ENCODE measurements around the gene FBXO10.
A peak's percentile ranks its signal among the peaks of the same experiment; 100 is the strongest.
"Not testable (repeated sequence)": the region's sequence is repeated elsewhere in the genome, so short reads cannot be mapped to it uniquely, and the experiment has no call there.

Gene FBXO10

DNA sequence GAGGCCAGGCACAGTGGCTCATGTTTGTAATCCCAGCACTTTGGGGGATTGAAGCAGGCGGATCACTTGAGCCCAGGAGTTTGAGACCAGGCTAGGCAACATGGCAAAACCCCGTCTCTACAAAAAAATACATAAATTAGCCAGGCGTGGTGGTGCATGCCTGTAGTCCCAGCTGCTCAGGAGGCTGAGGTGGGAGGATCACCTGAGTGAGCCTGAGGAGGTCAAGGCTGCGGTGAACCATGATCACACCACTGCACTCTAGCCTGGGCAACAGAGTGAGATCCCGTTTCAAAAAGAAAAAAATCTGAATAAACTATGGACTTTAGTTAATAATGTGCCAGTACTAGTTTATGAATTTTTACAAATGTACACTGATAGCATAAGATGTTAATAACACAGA lies 66.1 kb downstream of the FBXO10 start:
- DNase-seq = not testable (repeated sequence)

DNA sequence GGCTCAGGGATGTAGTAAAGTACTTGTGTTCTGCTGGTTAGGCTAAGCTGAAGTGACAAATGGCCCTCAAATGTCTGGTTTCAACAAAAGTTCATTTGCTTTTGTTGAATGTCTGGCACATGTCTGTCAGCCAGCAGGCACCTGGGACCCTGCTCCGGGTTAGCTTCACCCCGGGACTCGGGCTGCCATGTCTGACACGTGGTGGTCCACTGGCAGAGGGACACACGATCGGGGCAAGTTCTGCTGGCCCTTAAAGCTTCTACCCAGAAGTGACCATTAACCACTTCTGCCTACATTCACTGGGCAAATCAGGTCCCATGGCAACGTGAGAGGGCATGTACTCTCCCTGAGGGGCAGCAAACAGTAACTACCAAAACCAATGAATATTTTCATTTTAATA lies 66.6 kb downstream of the FBXO10 start:
- DNase-seq = no peak

DNA sequence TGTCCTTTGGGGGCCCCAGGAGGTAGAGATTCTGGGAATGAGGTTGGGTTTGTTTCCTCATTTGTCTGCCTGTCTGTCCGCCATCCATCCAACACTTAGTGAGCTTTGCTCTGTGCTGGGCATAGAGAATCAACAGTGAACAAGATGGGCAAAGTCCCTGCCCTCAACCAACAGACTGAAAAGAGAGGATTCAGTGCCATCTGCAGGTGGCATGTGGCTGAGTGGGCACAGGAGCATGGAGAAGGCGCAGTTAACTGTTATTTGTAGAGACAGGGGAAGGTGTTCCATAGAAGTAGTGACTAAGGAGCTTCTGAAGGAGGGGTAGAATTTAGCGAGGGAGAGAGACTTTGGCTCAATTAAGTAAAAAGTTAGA lies 67.4 kb downstream of the FBXO10 start:
- DNase-seq = no peak

DNA sequence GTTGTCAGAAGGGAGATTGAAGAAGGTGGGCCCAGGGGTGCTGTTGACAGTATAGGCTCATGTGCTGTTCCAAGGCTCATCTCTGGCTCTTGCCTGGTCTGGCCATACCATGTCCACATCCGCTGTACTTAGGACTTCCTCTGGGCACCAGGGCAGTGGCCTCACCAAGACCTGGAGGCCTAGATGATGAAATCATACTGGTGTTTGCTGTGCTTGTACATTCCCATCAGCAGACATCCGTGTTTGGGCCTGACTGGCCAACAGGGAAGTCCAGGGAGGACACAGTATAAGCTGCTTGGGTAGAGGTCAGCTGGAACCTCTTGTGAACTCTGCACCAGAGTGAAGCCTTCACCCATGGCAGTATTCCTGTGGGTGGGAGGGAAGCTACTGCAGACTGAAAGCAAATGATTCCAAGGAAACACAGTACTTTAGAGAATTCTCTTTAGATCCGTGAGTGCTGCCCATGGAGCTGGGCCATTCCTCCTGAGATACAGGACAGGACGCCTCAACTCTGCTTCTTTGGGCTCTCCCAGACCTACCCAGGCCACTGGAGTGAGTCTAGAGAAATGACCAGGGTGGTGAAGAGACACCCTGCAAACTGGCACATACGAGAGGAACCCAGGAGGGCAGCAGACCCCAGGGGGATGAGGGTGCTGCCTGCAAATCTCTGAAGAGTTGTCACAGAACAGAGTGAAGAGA lies 67.9 kb downstream of the FBXO10 start:
- DNase-seq = no peak

DNA sequence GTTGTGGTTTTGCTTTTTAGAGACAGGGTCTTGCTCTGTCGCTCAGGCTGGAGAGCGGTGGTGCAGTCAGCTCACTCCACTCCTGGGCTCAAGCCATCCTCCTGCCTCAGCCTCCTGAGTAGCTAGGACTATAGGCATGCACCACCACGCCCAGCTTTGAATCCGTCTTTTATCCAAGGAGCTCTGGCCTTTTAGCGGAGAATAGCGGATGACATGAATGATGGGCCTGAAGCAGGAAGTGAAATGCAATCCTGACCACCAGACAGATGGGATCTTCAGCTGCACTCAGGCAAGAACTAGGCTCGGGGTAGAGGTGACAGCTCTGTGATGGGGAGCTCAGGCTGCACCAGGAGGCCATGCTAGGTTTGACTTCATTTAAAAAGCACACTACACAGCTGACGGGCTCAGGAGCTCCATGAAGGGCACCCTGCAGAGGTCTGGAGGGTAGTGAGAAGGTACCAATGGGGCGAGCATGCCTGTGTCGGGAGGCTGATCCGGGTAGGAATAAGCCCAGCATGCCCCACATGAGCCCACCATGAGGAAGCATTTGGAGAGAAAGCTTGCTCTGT lies 68.5 kb downstream of the FBXO10 start:
- no peak for DNase-seq

DNA sequence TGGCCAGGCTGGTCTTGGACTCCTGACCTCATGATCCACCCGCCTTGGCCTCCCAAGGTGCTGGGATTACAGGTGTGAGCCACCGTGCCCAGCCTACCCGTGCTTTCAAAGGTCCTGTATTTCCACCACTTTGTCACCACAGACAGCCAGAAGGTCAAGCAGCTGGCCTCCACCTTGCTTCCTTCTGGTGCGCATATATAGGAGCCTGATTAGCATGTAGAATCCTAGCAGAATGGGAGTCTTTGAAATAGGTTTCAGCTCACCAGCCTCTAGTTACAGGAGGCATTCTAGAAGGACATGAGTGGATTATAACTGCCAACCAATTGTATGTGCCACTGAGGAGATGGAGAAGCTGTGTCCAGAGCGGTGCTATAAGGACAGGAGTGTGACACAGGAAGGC lies 71.6 kb downstream of the FBXO10 start:
- no peak for DNase-seq

DNA sequence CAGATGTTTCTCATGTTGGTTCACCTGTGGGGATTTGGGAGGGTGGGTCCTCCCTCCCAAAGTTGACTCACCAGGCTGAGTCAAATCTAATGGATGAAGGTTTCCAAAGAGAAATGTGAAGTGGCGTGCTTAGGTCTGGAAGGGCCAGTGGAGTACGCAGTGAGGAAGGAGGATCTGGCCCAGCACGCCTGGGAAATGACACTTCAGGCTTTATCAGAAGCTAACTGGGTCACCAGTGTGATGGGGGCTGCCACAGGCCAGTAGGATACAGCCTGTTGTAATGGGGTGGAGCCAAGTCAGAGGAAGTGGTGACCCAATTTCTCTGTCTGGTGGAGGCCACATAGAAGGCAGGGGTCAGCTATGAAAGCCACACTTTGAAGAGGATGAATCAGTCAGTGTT lies 72.4 kb downstream of the FBXO10 start:
- DNase-seq = no peak

DNA sequence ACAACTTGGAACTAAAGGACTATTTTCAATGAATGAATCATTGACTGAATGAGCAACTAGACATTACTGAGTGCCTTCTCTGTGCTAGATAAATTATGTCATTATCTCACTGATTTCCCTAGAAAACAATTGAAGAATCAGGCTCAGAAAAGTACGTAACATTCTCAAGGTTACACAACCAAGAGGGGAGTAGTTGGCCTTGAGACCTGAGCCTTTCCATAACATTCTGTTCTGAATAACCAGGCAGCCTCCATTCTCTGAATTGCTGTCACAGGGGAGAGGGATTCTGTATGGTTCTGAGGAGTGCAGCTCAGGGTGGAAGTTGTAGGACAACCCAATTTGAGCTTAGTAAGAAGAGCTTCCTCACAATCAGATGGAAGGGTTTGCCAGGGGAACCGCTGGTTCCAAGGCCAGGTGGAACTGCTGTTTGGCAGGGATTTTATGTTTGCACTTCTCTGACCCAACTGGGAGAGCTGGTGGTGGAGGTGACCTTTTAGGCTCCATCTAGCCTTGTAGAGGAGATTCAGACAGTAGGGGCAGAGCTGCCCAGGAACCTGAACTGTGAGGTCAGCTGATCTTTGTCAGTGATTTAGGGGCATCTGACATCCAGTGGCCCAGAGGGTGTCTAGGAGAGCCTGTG lies 74.1 kb downstream of the FBXO10 start:
- DNase-seq = no peak

DNA sequence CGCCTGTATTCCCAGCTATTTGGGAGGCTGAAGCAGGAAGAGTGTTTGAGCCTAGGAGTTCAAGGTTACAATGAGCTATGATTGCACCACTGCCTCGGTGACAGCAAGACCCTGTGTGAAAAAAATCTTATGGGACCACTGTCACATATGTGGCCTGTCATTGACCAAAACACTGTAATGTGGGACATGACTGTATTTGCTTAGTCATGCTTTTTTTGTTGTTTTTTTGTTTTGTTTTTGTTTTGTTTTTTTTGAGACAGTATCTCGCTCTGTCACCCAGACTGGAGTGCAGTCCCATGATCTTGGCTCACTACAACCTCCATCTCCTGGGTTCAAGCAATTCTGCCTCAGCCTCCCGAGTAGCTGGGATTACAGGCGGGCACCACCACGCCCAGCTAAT lies 76.9 kb downstream of the FBXO10 start:
- no peak for DNase-seq

DNA sequence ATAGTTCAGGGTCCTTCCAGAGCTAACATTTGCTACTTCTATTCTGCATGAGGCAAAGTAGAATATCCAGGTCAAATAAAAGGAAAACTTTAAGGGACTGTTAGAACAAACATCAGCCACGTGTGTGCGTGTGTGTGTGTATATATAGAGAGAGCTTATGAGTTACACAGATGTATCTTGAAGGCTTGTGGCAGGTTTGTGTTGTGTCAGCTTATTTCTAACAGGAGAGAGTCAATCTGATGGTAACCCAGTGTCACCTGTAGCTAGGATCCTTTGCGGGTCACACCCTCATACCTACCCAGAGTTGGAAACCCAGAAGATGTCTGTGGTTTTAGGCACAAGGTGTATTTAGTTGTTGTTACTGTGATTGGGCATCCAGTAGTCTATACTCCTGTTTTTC lies 77.7 kb downstream of the FBXO10 start:
- DNase-seq = no peak

DNA sequence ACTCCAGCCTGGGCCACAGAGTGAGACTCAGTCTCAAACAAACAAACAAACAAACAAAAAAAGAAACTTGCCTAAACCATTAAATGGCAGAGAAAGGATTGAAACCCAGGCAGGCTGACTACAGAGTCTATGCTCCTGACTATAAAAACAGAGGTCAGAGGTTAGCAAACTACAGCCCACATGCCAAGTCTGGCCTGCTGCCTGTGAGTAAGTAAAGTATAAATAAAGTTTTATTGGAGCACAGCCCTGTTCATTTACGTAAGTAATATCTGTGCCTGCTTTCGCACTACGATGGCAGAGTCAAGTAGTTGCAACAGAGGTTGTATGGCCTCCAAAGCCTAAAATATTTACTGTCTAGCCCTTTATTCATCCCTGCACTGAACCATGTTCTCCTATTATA lies 78.9 kb downstream of the FBXO10 start:
- no peak for DNase-seq

DNA sequence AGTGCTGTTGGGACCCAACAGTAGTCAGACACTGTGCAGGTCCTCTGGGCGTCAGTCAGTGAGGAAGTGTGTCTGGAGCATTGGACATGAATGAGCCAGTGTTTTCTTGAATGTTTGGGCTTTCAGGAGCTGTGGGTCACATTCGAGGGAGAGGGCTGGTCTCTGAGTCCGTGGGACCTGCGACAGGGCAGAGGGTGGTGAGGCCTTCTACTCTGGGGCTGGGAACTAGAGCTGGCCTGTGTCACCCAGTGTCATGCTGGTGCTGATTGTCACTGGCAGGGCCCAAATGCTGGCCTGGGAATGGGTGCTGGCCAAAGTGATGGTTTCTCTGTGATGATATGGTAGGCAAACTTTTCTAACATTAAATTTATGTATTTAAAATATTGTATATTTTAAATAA lies 80.2 kb downstream of the FBXO10 start:
- no peak for DNase-seq

DNA sequence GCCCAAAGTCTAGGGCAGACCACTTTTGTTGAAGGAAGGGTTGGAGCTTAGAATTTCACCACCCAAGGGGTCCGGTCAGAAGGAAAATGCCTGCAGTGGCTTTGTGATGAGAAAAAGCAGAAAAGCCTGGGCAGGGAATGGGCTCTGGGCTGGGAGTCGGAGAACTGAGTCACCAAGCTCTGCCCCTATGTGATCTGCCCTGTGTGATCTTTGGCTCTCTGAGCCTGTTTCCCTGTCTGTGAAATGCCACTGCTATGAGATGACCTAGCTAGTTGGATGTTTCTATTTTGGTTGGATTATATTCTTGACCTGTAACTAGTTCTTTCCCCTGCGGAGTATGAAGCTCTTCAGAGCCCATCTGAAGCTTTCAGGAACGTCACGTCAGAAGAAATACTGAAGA lies 80.6 kb downstream of the FBXO10 start:
- DNase-seq = no peak

DNA sequence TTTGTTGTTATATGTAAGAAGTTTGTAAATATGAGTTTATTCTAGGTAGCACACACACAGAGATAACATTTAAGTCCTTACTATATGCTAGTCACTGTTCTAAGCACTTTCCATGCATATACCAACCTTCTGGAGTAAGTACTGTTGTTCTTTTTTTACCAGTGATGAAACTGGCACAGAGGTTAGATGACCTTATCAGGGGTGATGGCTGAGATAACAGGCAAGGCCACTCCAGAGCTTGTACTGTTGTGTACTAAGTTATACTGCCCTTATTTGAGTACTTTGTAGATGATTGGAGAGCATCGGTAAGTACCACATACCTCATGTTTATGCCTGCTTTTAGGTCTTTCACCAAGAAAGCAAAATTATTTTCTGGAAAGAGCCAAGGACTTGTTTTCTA lies 84.2 kb downstream of the FBXO10 start:
- DNase-seq = no peak

DNA sequence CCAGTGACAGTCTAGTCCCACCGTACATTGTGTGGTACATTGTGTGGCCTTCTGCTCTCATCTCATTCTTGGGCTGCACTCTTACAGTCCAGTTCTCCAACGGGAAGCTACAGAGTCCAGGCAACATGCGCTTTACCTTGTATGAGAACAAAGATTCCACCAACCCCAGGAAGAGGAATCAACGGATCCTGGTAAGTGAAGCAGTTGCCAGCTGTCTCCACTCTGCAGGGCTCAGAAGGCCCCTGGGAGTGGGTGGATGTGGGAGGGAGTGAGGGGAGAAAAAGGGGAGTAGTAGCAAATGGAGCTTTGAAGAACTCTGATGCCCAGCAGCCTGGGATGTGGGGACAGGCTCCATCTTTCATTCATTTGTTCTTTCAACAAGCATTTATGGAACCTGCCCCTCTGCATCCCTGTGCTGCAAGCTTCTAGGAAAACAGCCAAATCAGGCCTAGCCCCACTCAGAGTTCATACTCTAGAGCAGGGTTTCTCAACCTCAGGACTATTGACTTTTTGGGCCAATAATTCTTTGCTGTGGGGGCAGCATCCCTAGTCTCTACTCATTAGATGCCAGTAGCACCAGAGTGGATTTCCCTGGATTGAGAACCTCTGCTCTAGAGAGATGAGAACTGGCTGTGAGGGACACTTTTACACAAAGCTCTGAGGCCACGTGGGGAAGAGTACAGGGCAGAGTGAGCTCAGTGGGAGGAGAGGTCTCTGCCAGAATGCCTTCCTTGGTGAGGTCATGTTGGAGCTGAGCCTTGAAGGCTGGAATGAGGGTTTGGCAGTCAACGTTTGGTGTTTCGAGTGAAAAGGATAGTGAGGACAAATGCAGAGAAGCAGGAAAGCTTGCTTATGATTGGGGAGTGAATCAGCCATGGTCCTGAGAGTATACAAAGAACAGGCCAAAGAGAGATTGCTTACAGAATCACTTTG lies 89.3 kb downstream of the FBXO10 start:
- DNase-seq = no peak

DNA sequence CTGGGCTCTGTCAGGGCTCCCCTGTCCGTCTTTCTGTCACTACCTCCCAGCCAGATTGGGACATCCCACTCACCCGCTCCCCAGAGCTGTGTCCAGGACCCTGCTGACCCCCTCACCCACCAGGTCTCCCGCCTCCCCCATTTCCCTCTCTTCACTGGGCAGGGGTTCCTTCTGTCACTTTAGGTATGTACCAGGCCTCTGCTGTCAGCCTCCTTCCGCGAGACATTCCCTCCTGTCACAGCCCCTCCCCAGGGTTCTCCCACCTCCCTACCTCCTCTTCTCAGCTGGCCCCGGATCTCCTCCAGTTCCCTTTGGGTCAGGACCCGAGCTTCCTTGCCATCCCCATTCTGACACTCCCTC lies 89.9 kb downstream of the FBXO10 start:
- DNase-seq = peak in 2 of 6 experiments; percentile 15 to 21

DNA sequence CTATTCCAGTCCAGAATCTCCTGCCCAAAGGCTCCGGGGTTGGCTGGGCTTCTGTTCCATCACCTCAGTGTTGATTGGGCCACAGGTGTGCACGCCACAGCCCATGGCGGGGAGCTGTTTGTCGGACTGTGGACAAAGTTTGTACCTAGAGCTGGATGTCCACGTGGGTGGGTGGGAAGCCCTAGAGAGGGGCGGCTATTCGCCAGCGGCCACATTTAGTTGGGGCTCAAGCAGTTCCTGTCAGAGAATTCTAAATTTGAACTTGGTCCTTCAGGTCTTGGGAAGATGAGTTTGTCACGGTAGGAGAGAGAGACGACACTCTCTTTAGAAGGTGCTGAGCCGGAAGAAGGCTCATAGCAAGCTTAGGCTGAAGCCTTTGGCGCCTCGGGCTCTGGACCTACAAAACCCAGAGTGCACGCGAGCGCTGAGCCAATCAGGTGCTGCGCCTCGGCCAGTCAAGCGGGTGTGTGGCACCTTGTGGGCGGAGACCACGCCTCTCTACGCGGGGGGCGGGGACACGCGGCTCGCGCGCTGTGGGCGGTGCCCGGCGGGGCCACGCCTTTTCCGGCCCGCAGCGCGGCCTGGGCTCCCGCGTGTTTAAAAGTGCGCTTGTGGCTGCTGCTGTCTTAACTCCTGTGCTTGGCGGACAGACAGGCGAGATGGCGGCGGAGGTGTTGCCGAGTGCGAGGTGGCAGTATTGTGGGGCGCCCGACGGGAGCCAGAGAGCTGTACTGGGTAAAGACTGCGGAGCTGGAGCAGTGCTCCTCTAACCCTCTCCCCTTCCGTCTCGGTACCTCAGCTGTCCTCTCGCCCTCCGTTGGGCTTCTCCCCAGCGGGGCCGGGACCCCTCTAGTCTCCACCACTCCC lies 90.6 kb downstream of the FBXO10 start, which contains the start of gene POLR1E:
Gene POLR1E (plus strand): TSS at position 560 of the 867 bp plus-strand sequence. CDS start 100 bp downstream, at position 660.
- peak; percentile 92 to 97 (median 94) for DNase-seq

DNA sequence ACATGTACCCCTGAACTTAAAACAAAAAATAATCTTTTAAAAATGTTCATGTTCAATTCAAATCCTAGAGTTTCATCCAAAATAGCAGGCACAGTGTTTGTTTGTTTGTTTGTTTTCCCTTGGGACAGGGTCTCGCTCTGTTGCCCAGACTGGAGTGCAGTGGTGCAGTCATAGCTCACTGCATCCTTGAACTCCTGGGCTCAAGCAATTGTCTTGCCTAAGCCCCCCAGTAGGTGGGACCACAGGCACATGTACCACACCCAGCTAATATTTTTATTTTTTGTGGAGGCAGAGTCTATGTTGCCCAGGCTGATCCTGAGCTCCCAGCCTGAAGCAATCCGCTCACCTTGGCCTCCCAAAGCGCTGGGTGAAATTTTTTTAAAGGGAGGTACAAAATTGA lies 95.4 kb downstream of the FBXO10 start:
- DNase-seq = no peak

DNA sequence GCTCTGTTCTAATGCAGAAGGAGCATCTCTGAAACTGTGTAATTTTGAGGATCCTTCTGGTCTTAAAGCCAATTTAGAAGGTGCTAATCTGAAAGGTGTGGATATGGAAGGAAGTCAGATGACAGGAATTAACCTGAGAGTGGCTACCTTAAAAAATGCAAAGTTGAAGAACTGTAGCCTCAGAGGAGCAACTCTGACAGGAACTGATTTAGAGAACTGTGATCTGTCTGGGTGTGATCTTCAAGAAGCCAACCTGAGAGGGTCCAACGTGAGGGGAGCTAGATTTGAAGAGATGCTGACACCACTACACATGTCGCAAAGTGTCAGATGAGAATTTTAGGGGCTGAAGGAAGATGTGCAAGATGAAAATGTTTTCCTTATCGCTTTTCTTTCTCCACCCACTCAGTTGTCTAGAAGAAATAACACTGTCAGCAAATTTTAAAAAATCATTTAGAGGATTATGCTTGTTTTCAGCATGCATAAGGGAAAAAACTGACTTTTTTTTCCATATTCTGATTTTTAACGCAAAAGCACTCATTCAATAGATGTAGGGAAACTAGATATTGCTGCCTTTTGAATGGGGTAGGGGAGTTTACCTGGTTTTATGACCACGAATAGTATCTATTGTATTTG lies 98.1 kb downstream of the FBXO10 start:
- DNase-seq = not testable (repeated sequence)

DNA sequence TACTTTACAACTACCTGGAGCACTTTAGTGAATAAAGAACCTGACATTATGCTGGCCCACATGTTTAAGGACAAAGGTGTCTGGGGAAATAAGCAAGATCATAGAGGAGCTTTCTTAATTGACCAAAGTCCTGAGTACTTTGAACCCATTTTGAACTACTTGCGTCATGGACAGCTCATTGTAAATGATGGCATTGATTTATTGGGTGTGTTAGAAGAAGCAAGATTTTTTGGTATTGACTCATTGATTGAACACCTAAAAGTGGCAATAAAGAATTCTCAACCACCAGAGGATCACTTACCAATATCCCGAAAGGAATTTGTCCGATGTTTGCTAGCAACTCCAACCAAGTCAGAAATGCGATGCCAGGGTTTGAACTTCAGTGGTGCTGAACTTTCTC lies 98.7 kb downstream of the FBXO10 start:
- DNase-seq = not testable (repeated sequence)

DNA sequence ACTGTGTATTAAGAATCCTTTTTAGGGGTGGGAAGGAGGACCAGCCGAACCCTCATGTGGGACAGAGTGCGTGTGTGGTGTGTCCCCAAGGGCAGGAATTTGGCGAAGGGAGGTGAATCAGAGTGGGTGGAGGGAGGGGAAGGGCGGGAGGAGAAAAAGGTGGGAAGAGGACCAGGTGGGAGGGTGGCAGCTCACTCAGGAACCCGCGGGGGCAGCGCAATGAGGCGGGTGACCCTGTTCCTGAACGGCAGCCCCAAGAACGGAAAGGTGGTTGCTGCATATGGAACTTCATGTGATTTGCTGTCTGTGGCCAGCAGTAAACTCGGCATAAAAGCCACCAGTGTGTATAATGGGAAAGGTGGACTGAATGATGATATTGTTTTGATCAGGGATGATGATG lies 99.2 kb downstream of the FBXO10 start:
- no peak for DNase-seq

DNA sequence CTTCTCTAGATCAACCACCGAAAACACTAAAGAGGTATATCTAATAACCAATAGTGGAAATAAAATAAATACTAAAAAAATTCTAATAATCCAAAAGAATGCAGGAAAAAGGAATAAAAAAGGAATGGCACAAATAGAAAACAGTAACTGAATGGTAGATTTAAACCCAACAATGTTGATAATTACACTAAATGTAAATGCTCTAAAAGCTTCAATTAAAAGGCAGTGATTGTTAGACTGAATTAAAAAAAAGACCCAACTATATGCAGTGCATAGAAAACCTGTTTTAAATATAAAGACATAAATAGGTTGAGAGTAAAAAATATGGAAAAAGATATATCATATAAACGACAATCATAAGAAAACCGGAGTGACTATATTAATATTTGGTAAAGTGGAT lies 101.7 kb downstream of the FBXO10 start:
- DNase-seq = no peak

Measured in stimulated activated naive CD4-positive, alpha-beta T cell (primary cell).